Measurements from ENCODE around the gene WEE2. TPM values are rescaled to one million over a fixed set of nuclear protein-coding genes. Genes with fewer than 3 reads are reported as not detected.
"Not testable (repeated sequence)": the region's sequence is repeated elsewhere in the genome, so short reads cannot be mapped to it uniquely, and the experiment has no call there.

WEE2 gene
- total RNA-seq, 8 experiments from 2014 or later: 0.14 to 0.33 (median 0.20) TPM; not detected in 2

- in situ Hi-C loops (cut with MboI; ENCODE audit: low pct_unique_long_range_greater_than_20kb in 2 of 9, low sequenced_read_pairs in 9 of 9, unreplicated experiment in 9 of 9): no loop called here
- 0 to 58% (median 4%) methylated on average over 4 to 35 of the region's 46 CpGs; no CpG with 5 or more reads in 1 of the 10 experiments for WGBS, 10 experiments
- Histone ChIP-seq H3K4me1 (replicated peaks in 1 of 2) (peaks cover 6 to 11% of the 10 kb centered on the region in 2 donors), H3K4me3 (peak within 1 kb of the TSS; percentile 55 to 65 (median 61)), H3K27ac (peak within 1 kb of the TSS; percentile 83 to 90)
- peak; percentile 90 to 97 (median 94) for ATAC-seq (replicated peaks in 6 of 8)
Observed at GRCh38 chr7:141737836-141738591, 29.9 kb downstream of the WEE2 start, which contains the start of gene SSBP1. SSBP1 (plus strand) TSS chr7:141738358; CDS start chr7:141739167, 809 bp downstream.

GRCh38 chr7:141738592-141739013, 30.4 kb downstream of the WEE2 start:
- 0 to 2% (median 0%) methylated on average over 2 to 6 of the region's 6 CpGs; no CpG with 5 or more reads in 2 of the 10 experiments for WGBS, 10 experiments
- peak overlapping the region; percentile 55 to 65 (median 61) for H3K4me3 ChIP-seq
- peak in 1 of 8 experiments; percentile 77 for ATAC-seq (replicated peaks in 6 of 8)
- in situ Hi-C loops (cut with MboI; ENCODE audit: low pct_unique_long_range_greater_than_20kb in 2 of 9, low sequenced_read_pairs in 9 of 9, unreplicated experiment in 9 of 9): no loop called here
- peak overlapping the region; percentile 83 to 90 for H3K27ac ChIP-seq
- peaks cover 6 to 11% of the 10 kb centered on the region in 2 donors for H3K4me1 ChIP-seq (replicated peaks in 1 of 2)

- 20 to 100% (median 45%) methylated on average over 1 to 3 of the region's 3 CpGs; no CpG with 5 or more reads in 1 of the 10 experiments for WGBS, 10 experiments
- in situ Hi-C loops (cut with MboI; ENCODE audit: low pct_unique_long_range_greater_than_20kb in 2 of 9, low sequenced_read_pairs in 9 of 9, unreplicated experiment in 9 of 9): no loop called here
- ATAC-seq (replicated peaks in 6 of 8): no peak
- peaks cover 6 to 11% of the 10 kb centered on the region in 2 donors for H3K4me1 ChIP-seq (replicated peaks in 1 of 2)
- H3K4me3 ChIP-seq: peak overlapping the region; percentile 55 to 65 (median 61)
- H3K27ac ChIP-seq: peak overlapping the region in 1 of 2 donors; percentile 83
Observed at GRCh38 chr7:141739250-141739649, 31.1 kb downstream of the WEE2 start.

- Histone ChIP-seq H3K27ac (no peak overlapping the region), H3K4me3 (no peak overlapping the region), H3K4me1 (replicated peaks in 1 of 2) (peaks cover 6 to 11% of the 10 kb centered on the region in 2 donors)
- in situ Hi-C loops (cut with MboI; ENCODE audit: low pct_unique_long_range_greater_than_20kb in 2 of 9, low sequenced_read_pairs in 9 of 9, unreplicated experiment in 9 of 9): no loop called here
- ATAC-seq (replicated peaks in 6 of 8): no peak
- 80 to 100% (median 100%) methylated on average over 1 of the region's 1 CpG; no CpG with 5 or more reads in 1 of the 10 experiments for WGBS, 10 experiments
Observed at GRCh38 chr7:141742229-141742628, 34.1 kb downstream of the WEE2 start.

GRCh38 chr7:141744131-141744530, 36.0 kb downstream of the WEE2 start:
- Histone ChIP-seq H3K4me3 (no peak overlapping the region), H3K27ac (no peak overlapping the region), H3K4me1 (replicated peaks in 1 of 2) (peaks cover 5 to 9% of the 10 kb centered on the region in 2 donors)
- ATAC-seq (replicated peaks in 6 of 8): no peak
- in situ Hi-C loops (cut with MboI; ENCODE audit: low pct_unique_long_range_greater_than_20kb in 2 of 9, low sequenced_read_pairs in 9 of 9, unreplicated experiment in 9 of 9): no loop called here
- 8 to 100% (median 86%) methylated on average over 1 to 2 of the region's 2 CpGs; no CpG with 5 or more reads in 1 of the 10 experiments for WGBS, 10 experiments

GRCh38 chr7:141748396-141748795, 40.2 kb downstream of the WEE2 start:
- Histone ChIP-seq H3K27ac (no peak overlapping the region), H3K4me3 (no peak overlapping the region), H3K4me1 (replicated peaks in 1 of 2) (no peaks in the 10 kb centered on the region)
- in situ Hi-C loops (cut with MboI; ENCODE audit: low pct_unique_long_range_greater_than_20kb in 2 of 9, low sequenced_read_pairs in 9 of 9, unreplicated experiment in 9 of 9): no loop called here
- ATAC-seq (replicated peaks in 6 of 8): no peak
- WGBS, 10 experiments: 95 to 100% (median 100%) methylated on average over 2 of the region's 2 CpGs; no CpG with 5 or more reads in 1 of the 10 experiments

GRCh38 chr7:141751904-141752303, 43.8 kb downstream of the WEE2 start:
- H3K4me1 ChIP-seq (replicated peaks in 1 of 2); H3K4me3 ChIP-seq; in situ Hi-C loops (cut with MboI; ENCODE audit: low pct_unique_long_range_greater_than_20kb in 2 of 9, low sequenced_read_pairs in 9 of 9, unreplicated experiment in 9 of 9); ATAC-seq (replicated peaks in 6 of 8); H3K27ac ChIP-seq: not testable (repeated sequence)
- WGBS, 10 experiments: 80 to 100% (median 96%) methylated on average over 1 to 9 of the region's 10 CpGs

- Histone ChIP-seq H3K27ac (no peak overlapping the region), H3K4me1 (replicated peaks in 1 of 2) (no peaks in the 10 kb centered on the region), H3K4me3 (no peak overlapping the region)
- WGBS, 10 experiments: 89 to 100% (median 96%) methylated on average over 1 to 12 of the region's 13 CpGs
- ATAC-seq (replicated peaks in 6 of 8): no peak
- in situ Hi-C loops (cut with MboI; ENCODE audit: low pct_unique_long_range_greater_than_20kb in 2 of 9, low sequenced_read_pairs in 9 of 9, unreplicated experiment in 9 of 9): no loop called here
Observed at GRCh38 chr7:141752634-141753033, 44.5 kb downstream of the WEE2 start.

GRCh38 chr7:141754939-141755338, 46.8 kb downstream of the WEE2 start:
- H3K4me3 ChIP-seq: no peak overlapping the region
- in situ Hi-C loops (cut with MboI; ENCODE audit: low pct_unique_long_range_greater_than_20kb in 2 of 9, low sequenced_read_pairs in 9 of 9, unreplicated experiment in 9 of 9): no loop called here
- peak in 2 of 8 experiments; percentile 17 to 30 for ATAC-seq (replicated peaks in 6 of 8)

GRCh38 chr7:141763797-141764196, 55.6 kb downstream of the WEE2 start, which contains the start of gene TAS2R3:
TAS2R3 (plus strand) TSS chr7:141764097; CDS start chr7:141764159, 62 bp downstream.
- ATAC-seq (replicated peaks in 6 of 8): no peak
- in situ Hi-C loops (cut with MboI; ENCODE audit: low pct_unique_long_range_greater_than_20kb in 2 of 9, low sequenced_read_pairs in 9 of 9, unreplicated experiment in 9 of 9): no loop called here
- no peak within 1 kb of the TSS for H3K27ac ChIP-seq
- no peak within 1 kb of the TSS for H3K4me3 ChIP-seq
- WGBS, 10 experiments: 69 to 100% (median 100%) methylated on average over 1 to 3 of the region's 3 CpGs; no CpG with 5 or more reads in 2 of the 10 experiments
- no peaks in the 10 kb centered on the region for H3K4me1 ChIP-seq (replicated peaks in 1 of 2)

More at GRCh38 chr7:141754939-141755338, 46.8 kb downstream of the WEE2 start:
- Histone ChIP-seq H3K4me1 (replicated peaks in 1 of 2) (no peaks in the 10 kb centered on the region), H3K27ac (no peak overlapping the region)
- WGBS, 10 experiments: 80 to 100% (median 94%) methylated on average over 1 to 6 of the region's 6 CpGs; no CpG with 5 or more reads in 4 of the 10 experiments

- H3K4me3 ChIP-seq; ATAC-seq (replicated peaks in 6 of 8); H3K4me1 ChIP-seq (replicated peaks in 1 of 2); H3K27ac ChIP-seq; in situ Hi-C loops (cut with MboI; ENCODE audit: low pct_unique_long_range_greater_than_20kb in 2 of 9, low sequenced_read_pairs in 9 of 9, unreplicated experiment in 9 of 9): not testable (repeated sequence)
- 100% methylated on average over 1 to 2 of the region's 3 CpGs; no CpG with 5 or more reads in 7 of the 10 experiments for WGBS, 10 experiments
Observed at GRCh38 chr7:141770083-141770583, 62.0 kb downstream of the WEE2 start.

- in situ Hi-C loops (cut with MboI; ENCODE audit: low pct_unique_long_range_greater_than_20kb in 2 of 9, low sequenced_read_pairs in 9 of 9, unreplicated experiment in 9 of 9): no loop called here
- Histone ChIP-seq H3K4me3 (no peak within 1 kb of the TSS), H3K27ac (no peak within 1 kb of the TSS), H3K4me1 (replicated peaks in 1 of 2) (no peaks in the 10 kb centered on the region)
- no peak for ATAC-seq (replicated peaks in 6 of 8)
- 67 to 100% (median 100%) methylated on average over 1 of the region's 1 CpG; no CpG with 5 or more reads in 4 of the 10 experiments for whole genome bisulfite sequencing, 10 experiments
Observed at GRCh38 chr7:141776374-141776773, 68.2 kb downstream of the WEE2 start, which contains the start of gene TAS2R4. TAS2R4 (plus strand) TSS chr7:141776674; CDS start chr7:141778489, 1,815 bp downstream.
